OCI-LY3 (cell line): ENCODE measurements around the gene TMSB10.

Experiments used
- H2AFZ ChIP-seq: fragments of 200-600, 300-600 bp; shearing (Covaris generic); 2 replicates; pipeline ENCODE4 v1.6.0; 2014; ENCODE audit warnings: antibody characterized with exemption, low read depth, low read length
- H3K27ac ChIP-seq: fragments of 200-600, 300-600 bp; sonication (generic); 2 replicates; pipeline ENCODE4 v1.5.1; 2014; ENCODE audit warnings: mild to moderate bottlenecking, low read length, moderate library complexity, mixed read lengths
- H3K27me3 ChIP-seq: fragments of 200-600, 300-600 bp; sonication (generic); 2 replicates; pipeline ENCODE4 v1.6.1; 2014; ENCODE audit warnings: low read depth, low read length, mixed read lengths
- H3K36me3 ChIP-seq: fragments of 200-600, 300-600 bp; sonication (generic); replicated peaks from 2 replicates; pipeline ENCODE3; 2014; ENCODE audit warnings: low read depth, low read length, mixed read lengths
- H3K4me1 ChIP-seq: fragments of 300-600, 200-600 bp; sonication (generic); 2 replicates; pipeline ENCODE4 v1.6.1; 2014; ENCODE audit warnings: low read length, mixed read lengths
- H3K4me2 ChIP-seq: fragments of 200-600, 300-600 bp; sonication (generic); 2 replicates; pipeline ENCODE4 v1.6.1; 2014; ENCODE audit warnings: low read length, mixed read lengths
- H3K4me3 ChIP-seq: fragments of 300-600, 200-600 bp; sonication (generic); 2 replicates; pipeline ENCODE4 v1.5.1; 2014; ENCODE audit warnings: antibody characterized with exemption, mild to moderate bottlenecking, low read length, moderate library complexity
- H3K79me2 ChIP-seq: fragments of 300-600, 200-600 bp; shearing (Covaris generic); 2 replicates; pipeline ENCODE4 v1.6.1; 2014; ENCODE audit warnings: mild to moderate bottlenecking, low read length, mixed read lengths
- H3K9ac ChIP-seq: fragments of 300-600, 200-600 bp; shearing (Covaris generic); 2 replicates; pipeline ENCODE4 v1.6.0; 2014; ENCODE audit warnings: mild to moderate bottlenecking, low read length, moderate library complexity
- H3K9me3 ChIP-seq: fragments of 200-600, 300-600 bp; shearing (Covaris generic); 2 replicates; pipeline ENCODE4 v1.6.1; 2014; ENCODE audit warnings: low read length, mixed read lengths; ENCODE audit not compliant: insufficient read depth
- H4K20me1 ChIP-seq: fragments of 200-600, 300-600 bp; sonication (generic); 2 replicates; pipeline ENCODE4 v1.6.1; 2016; ENCODE audit warnings: low read length, mixed read lengths; ENCODE audit not compliant: insufficient read depth
- EZH2phosphoT487 ChIP-seq: fragments of 200-600 bp; shearing (Covaris generic); IDR thresholded peaks from 2 replicates; pipeline ENCODE4 v1.6.1; 2018; ENCODE audit warnings: antibody characterized with exemption, mixed run types, low read depth
- TF ChIP-seq, protein P1 (sequence below): fragments of 200-600, 300-600 bp; sonication (generic); IDR thresholded peaks from 2 replicates; pipeline ENCODE4 v1.5.1; 2014; ENCODE audit warnings: antibody characterized with exemption, low read length, low read depth

Gene TMSB10

GRCh38 chr2:84905181-84906107, at the start of gene TMSB10:
Gene TMSB10, plus strand, starts transcription at chr2:84905656.
- Histone ChIP-seq H3K4me2 (peak within 1 kb of the TSS; percentile 95), H3K9me3 (peaks cover 4% of the 10 kb centered on the region; the same call in 1 of the 2 replicates), H3K27me3 (peaks cover 8% of the 10 kb centered on the region; the same call in 1 of the 2 replicates), H3K4me3 (peak within 1 kb of the TSS; percentile 93), H3K9ac (peak within 1 kb of the TSS; percentile 90), H3K27ac (peak within 1 kb of the TSS; percentile 65), H3K79me2 (peaks cover 21% of the 10 kb centered on the region), H2AFZ (peak within 1 kb of the TSS; percentile 55; the same call in 1 of the 2 replicates), H3K36me3 (peaks cover 37% of the 10 kb centered on the region), H4K20me1 (peaks cover 15% of the 10 kb centered on the region), H3K4me1 (peaks cover 36% of the 10 kb centered on the region)
- TF ChIP-seq, protein P1, sequence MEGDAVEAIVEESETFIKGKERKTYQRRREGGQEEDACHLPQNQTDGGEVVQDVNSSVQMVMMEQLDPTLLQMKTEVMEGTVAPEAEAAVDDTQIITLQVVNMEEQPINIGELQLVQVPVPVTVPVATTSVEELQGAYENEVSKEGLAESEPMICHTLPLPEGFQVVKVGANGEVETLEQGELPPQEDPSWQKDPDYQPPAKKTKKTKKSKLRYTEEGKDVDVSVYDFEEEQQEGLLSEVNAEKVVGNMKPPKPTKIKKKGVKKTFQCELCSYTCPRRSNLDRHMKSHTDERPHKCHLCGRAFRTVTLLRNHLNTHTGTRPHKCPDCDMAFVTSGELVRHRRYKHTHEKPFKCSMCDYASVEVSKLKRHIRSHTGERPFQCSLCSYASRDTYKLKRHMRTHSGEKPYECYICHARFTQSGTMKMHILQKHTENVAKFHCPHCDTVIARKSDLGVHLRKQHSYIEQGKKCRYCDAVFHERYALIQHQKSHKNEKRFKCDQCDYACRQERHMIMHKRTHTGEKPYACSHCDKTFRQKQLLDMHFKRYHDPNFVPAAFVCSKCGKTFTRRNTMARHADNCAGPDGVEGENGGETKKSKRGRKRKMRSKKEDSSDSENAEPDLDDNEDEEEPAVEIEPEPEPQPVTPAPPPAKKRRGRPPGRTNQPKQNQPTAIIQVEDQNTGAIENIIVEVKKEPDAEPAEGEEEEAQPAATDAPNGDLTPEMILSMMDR, result peak; percentile 29
- no peak for TF ChIP-seq EZH2phosphoT487

DNA sequence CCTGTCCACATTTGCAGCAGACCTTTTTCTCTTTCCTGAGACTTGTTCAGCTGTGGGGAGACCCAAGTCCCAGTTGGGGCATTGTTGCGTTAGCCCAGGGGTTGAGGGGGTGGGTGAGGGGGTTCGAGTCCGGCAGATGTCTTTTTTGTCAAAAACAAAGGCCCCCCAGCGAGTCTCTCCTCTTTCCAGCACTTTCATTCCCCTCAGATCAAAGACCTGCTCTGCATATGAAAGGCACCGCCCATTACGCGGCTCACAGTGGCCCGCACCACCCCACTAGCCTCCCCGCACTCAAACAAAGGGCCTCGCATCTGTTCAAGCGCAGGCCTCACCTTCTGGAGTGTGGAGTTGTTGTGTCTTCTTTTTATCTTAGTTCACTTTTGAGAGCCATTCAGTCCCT, 49.7 kb upstream of the TMSB10 start:
- H3K4me2 ChIP-seq, result no peak overlapping the region
- H3K4me1 ChIP-seq, result peaks cover 14% of the 10 kb centered on the region
- no peak overlapping the region for H2AFZ ChIP-seq
- no peaks in the 10 kb centered on the region for H4K20me1 ChIP-seq
- peaks cover 25% of the 10 kb centered on the region for H3K36me3 ChIP-seq
- peaks cover 5% of the 10 kb centered on the region for H3K9me3 ChIP-seq
- no peaks in the 10 kb centered on the region for H3K27me3 ChIP-seq
- H3K9ac ChIP-seq, result no peak overlapping the region
- TF ChIP-seq EZH2phosphoT487, result no peak
- TF ChIP-seq, protein P1, result no peak
- H3K4me3 ChIP-seq, result no peak overlapping the region
- 0 out of 2 replicates have a peak, but pooled peaks cover 2% of the 10 kb centered on the region for H3K79me2 ChIP-seq
- no peak overlapping the region for H3K27ac ChIP-seq

DNA sequence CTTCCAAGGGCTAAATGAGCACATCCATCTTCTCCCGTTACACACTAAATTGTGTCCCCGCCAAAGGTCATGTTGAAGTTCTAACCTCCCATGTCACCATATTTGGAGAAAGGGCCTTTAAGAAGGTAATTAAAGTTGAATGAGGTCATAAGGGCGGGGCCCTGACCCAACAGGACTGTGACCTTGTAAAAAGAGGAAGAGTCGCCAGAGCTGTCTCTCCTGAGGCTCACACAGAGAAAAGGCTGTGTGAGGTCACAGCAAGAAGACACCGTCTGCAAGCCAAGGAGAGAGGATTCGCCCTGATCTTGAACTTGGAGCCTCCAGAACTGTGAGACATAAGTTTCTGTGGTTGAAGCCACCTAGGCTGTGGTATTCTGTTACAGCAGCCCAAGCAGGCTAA, 48.7 kb upstream of the TMSB10 start:
- no peak overlapping the region for H3K4me3 ChIP-seq
- no peak for TF ChIP-seq EZH2phosphoT487
- no peaks in the 10 kb centered on the region for H3K27me3 ChIP-seq
- H3K9ac ChIP-seq, result no peak overlapping the region
- no peaks in the 10 kb centered on the region for H3K79me2 ChIP-seq
- H3K27ac ChIP-seq, result no peak overlapping the region
- H3K4me1 ChIP-seq, result peaks cover 14% of the 10 kb centered on the region
- peaks cover 5% of the 10 kb centered on the region for H3K9me3 ChIP-seq
- no peaks in the 10 kb centered on the region for H4K20me1 ChIP-seq
- H2AFZ ChIP-seq, result no peak overlapping the region
- peaks cover 23% of the 10 kb centered on the region for H3K36me3 ChIP-seq
- peak overlapping the region; percentile 29 for H3K4me2 ChIP-seq

DNA sequence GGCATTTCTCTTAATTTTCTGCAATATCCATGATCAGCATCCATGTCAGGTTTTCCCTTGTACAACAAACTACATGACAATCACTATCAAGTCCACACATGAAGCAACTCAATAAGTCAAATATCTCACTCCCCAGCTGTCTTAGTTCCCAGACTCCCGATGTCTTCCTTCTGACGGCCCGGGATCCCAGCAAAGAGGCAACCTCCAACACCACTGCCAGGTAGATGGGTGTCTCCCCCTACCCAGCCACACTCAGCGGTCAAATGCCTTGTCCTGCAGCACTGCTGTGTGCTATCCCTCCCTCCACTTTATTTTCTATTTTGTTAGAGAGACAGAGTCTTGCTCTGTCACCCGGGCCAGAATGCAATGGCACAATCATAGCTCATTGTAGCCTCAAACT, 47.9 kb upstream of the TMSB10 start:
- H3K4me2 ChIP-seq, result no peak overlapping the region
- H3K9me3 ChIP-seq, result peaks cover 5% of the 10 kb centered on the region
- no peak overlapping the region for H3K9ac ChIP-seq
- peaks cover 15% of the 10 kb centered on the region for H3K36me3 ChIP-seq
- no peak overlapping the region for H3K27ac ChIP-seq
- H3K4me1 ChIP-seq, result peaks cover 14% of the 10 kb centered on the region
- H3K79me2 ChIP-seq, result no peaks in the 10 kb centered on the region; the same call in 1 of the 2 replicates
- TF ChIP-seq, protein P1, result no peak
- no peak for TF ChIP-seq EZH2phosphoT487
- no peak overlapping the region for H3K4me3 ChIP-seq
- H3K27me3 ChIP-seq, result no peaks in the 10 kb centered on the region
- no peaks in the 10 kb centered on the region for H4K20me1 ChIP-seq
- H2AFZ ChIP-seq, result no peak overlapping the region
